WTC11 (cell line): Measurements from ENCODE around the gene MSX2. TPM values are rescaled to one million over a fixed set of nuclear protein-coding genes. Genes with fewer than 3 reads are reported as not detected.

Source experiments
- ATAC-seq: fragments of 200-7000 bp; cut with Tn5 transposase; 2 replicates; pipeline ENCODE4 v1.10.0; 2021; ENCODE audit warnings: mild to moderate bottlenecking, moderate library complexity
- CTCF ChIA-PET: fragments of 300-600 bp; sonication (Branson Sonifier 250); formaldehyde crosslinking; loops from one replicate; lab custom pipeline; 2021; ENCODE audit warnings: antibody characterized with exemption; lab: Charles Lee
- POLR2A ChIA-PET: fragments of 350-600 bp; sonication (Branson Sonifier 250); formaldehyde crosslinking; loops from one replicate; lab custom pipeline; 2021; ENCODE audit warnings: antibody characterized with exemption; lab: Charles Lee
- DNase-seq: peaks from one replicate; pipeline ENCODE4 v3.0.0; 2021; ENCODE audit warnings: low spot score
- H3K27ac Mint-ChIP-seq: 2 replicates; pipeline ENCODE4 v1.8.0; 2021; ENCODE audit warnings: mixed read lengths
- H3K27me3 Mint-ChIP-seq: 2 replicates; pipeline ENCODE4 v1.8.0; 2021; ENCODE audit warnings: low read depth, mild to moderate bottlenecking, moderate library complexity, mixed read lengths
- H3K36me3 Mint-ChIP-seq: 2 replicates; pipeline ENCODE4 v1.8.0; 2021; ENCODE audit warnings: mixed read lengths
- H3K4me1 Mint-ChIP-seq: 2 replicates; pipeline ENCODE4 v1.8.0; 2022; ENCODE audit warnings: mixed read lengths
- H3K4me3 Mint-ChIP-seq: 2 replicates; pipeline ENCODE4 v1.8.0; 2021; ENCODE audit warnings: mild to moderate bottlenecking, moderate library complexity, mixed read lengths
- H3K9me3 Mint-ChIP-seq: 2 replicates; pipeline ENCODE4 v1.8.0; 2021; ENCODE audit warnings: mixed read lengths
- AR ChIP-seq: fragments of 250-450 bp; sonication (Bioruptor Pico); IDR thresholded peaks from 2 replicates; pipeline ENCODE4 v1.9.0; 2021; ENCODE audit warnings: mild to moderate bottlenecking
- CREB1 ChIP-seq: sonication (generic); formaldehyde crosslinking; IDR thresholded peaks from 2 replicates; pipeline ENCODE4 v1.8.0; 2023; ENCODE audit warnings: mild to moderate bottlenecking, missing genetic modification reagents
- ESRRA ChIP-seq: sonication (generic); formaldehyde crosslinking; IDR thresholded peaks from 2 replicates; pipeline ENCODE4 v1.8.1; 2022; ENCODE audit warnings: mild to moderate bottlenecking, missing genetic modification reagents, borderline replicate concordance
- HMGA2 ChIP-seq: fragments of 250-450 bp; sonication (Bioruptor Pico); IDR thresholded peaks from 2 replicates; pipeline ENCODE4 v1.4.0; 2021; ENCODE audit warnings: mild to moderate bottlenecking, moderate library complexity
- KAT7 ChIP-seq: sonication (generic); formaldehyde crosslinking; IDR thresholded peaks from 2 replicates; pipeline ENCODE4 v1.8.1; 2023; ENCODE audit warnings: missing genetic modification reagents, mild to moderate bottlenecking, borderline replicate concordance
- MYBL2 ChIP-seq: sonication (generic); formaldehyde crosslinking; IDR thresholded peaks from 2 replicates; pipeline ENCODE4 v1.8.1; 2023; ENCODE audit warnings: mild to moderate bottlenecking, moderate library complexity, missing genetic modification reagents
- NFATC4 ChIP-seq: fragments of 250-450 bp; sonication (Bioruptor Pico); IDR thresholded peaks from 2 replicates; pipeline ENCODE4 v1.9.0; 2021; ENCODE audit warnings: mild to moderate bottlenecking
- NR1H2 ChIP-seq: sonication (generic); formaldehyde crosslinking; IDR thresholded peaks from 2 replicates; pipeline ENCODE4 v1.9.0; 2021; ENCODE audit warnings: mild to moderate bottlenecking, moderate library complexity, missing genetic modification reagents
- NR2C2 ChIP-seq: sonication (generic); formaldehyde crosslinking; IDR thresholded peaks from 2 replicates; pipeline ENCODE4 v1.8.0; 2022; ENCODE audit warnings: mild to moderate bottlenecking, missing genetic modification reagents
- SOX15 ChIP-seq: fragments of 250-450 bp; sonication (Bioruptor Pico); IDR thresholded peaks from 2 replicates; pipeline ENCODE4 v1.9.0; 2021; ENCODE audit warnings: mild to moderate bottlenecking
- STAT6 ChIP-seq: sonication (generic); formaldehyde crosslinking; conservative IDR thresholded peaks from 2 replicates; pipeline ENCODE4 v1.8.1; 2023; ENCODE audit warnings: mild to moderate bottlenecking, low read depth, missing genetic modification reagents, moderate library complexity
- TP53 ChIP-seq: sonication (generic); formaldehyde crosslinking; IDR thresholded peaks from 2 replicates; pipeline ENCODE4 v1.8.1; 2023; ENCODE audit warnings: mild to moderate bottlenecking, missing genetic modification reagents
- ZBTB21 ChIP-seq: sonication (generic); formaldehyde crosslinking; IDR thresholded peaks from 2 replicates; pipeline ENCODE4 v1.8.1; 2023; ENCODE audit warnings: mild to moderate bottlenecking, missing genetic modification reagents, borderline replicate concordance
- ZNF263 ChIP-seq: sonication (generic); formaldehyde crosslinking; IDR thresholded peaks from 2 replicates; pipeline ENCODE4 v1.8.1; 2022; ENCODE audit warnings: low read depth, mild to moderate bottlenecking, moderate library complexity, missing genetic modification reagents
- ZNF416 ChIP-seq: fragments of 250-450 bp; sonication (Bioruptor Pico); IDR thresholded peaks from 2 replicates; pipeline ENCODE4 v1.9.0; 2021; ENCODE audit warnings: mild to moderate bottlenecking, inconsistent platforms
- total RNA-seq: library from RNA; stranded (reverse); gene quantifications from 3 replicates; pipeline ENCODE4 v1.2.3, GENCODE V29; 2021
- TF ChIP-seq, protein P1 (sequence below): sonication (generic); formaldehyde crosslinking; IDR thresholded peaks from 2 replicates; pipeline ENCODE4 v1.8.0; 2023; ENCODE audit warnings: missing genetic modification reagents, mild to moderate bottlenecking, borderline replicate concordance
- TF ChIP-seq, protein P2 (sequence below): sonication (generic); formaldehyde crosslinking; IDR thresholded peaks from 2 replicates; pipeline ENCODE4 v1.8.1; 2023; ENCODE audit warnings: mild to moderate bottlenecking, missing genetic modification reagents
- TF ChIP-seq, protein P3 (sequence below): sonication (generic); formaldehyde crosslinking; IDR thresholded peaks from 2 replicates; pipeline ENCODE4 v1.8.0; 2022; ENCODE audit warnings: mild to moderate bottlenecking, missing genetic modification reagents

MSX2 gene
- total RNA-seq, 1 experiment from 2014 or later: 0.83 TPM

DNA sequence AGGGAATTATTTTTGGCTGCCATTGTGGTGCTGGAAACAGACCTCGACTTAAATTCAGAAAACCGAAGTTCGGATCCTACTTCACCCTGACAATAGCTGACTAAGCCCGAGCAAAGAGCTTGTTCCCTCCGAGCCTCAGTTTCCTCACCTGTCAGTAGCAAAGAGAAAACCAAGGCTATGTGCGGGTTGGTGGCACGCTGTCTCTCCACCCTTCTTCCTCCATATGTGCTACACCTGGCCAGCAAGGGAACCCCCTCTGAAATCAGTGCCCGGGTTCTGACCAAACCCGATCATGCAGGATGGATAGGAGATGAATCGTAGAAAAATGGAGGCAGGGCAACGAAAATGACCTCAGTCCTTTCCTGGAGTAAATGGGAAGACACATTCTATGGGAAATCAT, 16.7 kb upstream of the MSX2 start:
- no peaks in the 10 kb centered on the region for H3K9me3 Mint-ChIP-seq
- H3K4me3 Mint-ChIP-seq: no peak overlapping the region
- CTCF ChIA-PET: no interaction called here
- TF ChIP-seq CREB1 (no peak), KAT7 (CRISPR knock-in tag) (no peak), ZNF263 (CRISPR knock-in tag) (no peak), ESRRA (no peak), ZNF416 (CRISPR knock-in tag) (no peak), NR1H2 (CRISPR knock-in tag) (no peak), MYBL2 (CRISPR knock-in tag) (no peak), TP53 (no peak)
- peaks cover under 1% of the 10 kb centered on the region; the same call in 1 of the 2 replicates for H3K27me3 Mint-ChIP-seq
- no peaks in the 10 kb centered on the region for H3K36me3 Mint-ChIP-seq
- ATAC-seq (no peak), DNase-seq (no peak)
- H3K27ac Mint-ChIP-seq: no peak overlapping the region
- H3K4me1 Mint-ChIP-seq: no peaks in the 10 kb centered on the region
- POLR2A ChIA-PET: no interaction called here

GRCh38 chr5:174708476-174709207, 15.7 kb upstream of the MSX2 start:
- no peak overlapping the region for H3K27ac Mint-ChIP-seq
- DNase-seq (no peak), ATAC-seq (no peak)
- no peaks in the 10 kb centered on the region for H3K4me1 Mint-ChIP-seq
- H3K9me3 Mint-ChIP-seq: no peaks in the 10 kb centered on the region
- H3K36me3 Mint-ChIP-seq: no peaks in the 10 kb centered on the region
- peaks cover 3% of the 10 kb centered on the region; the same call in 1 of the 2 replicates for H3K27me3 Mint-ChIP-seq
- ChIA-PET CTCF (interaction anchor here (0.9 to 1.4 kb wide), 2 partner anchors 11 to 20 kb away, joined by 3 to 4 read pairs; no protein-coding TSS in a partner anchor), POLR2A (interaction anchor here (0.6 kb wide), 1 partner anchor 1650 kb away, joined by 3 read pairs; no protein-coding TSS in a partner anchor)
- TF ChIP-seq, protein P1, sequence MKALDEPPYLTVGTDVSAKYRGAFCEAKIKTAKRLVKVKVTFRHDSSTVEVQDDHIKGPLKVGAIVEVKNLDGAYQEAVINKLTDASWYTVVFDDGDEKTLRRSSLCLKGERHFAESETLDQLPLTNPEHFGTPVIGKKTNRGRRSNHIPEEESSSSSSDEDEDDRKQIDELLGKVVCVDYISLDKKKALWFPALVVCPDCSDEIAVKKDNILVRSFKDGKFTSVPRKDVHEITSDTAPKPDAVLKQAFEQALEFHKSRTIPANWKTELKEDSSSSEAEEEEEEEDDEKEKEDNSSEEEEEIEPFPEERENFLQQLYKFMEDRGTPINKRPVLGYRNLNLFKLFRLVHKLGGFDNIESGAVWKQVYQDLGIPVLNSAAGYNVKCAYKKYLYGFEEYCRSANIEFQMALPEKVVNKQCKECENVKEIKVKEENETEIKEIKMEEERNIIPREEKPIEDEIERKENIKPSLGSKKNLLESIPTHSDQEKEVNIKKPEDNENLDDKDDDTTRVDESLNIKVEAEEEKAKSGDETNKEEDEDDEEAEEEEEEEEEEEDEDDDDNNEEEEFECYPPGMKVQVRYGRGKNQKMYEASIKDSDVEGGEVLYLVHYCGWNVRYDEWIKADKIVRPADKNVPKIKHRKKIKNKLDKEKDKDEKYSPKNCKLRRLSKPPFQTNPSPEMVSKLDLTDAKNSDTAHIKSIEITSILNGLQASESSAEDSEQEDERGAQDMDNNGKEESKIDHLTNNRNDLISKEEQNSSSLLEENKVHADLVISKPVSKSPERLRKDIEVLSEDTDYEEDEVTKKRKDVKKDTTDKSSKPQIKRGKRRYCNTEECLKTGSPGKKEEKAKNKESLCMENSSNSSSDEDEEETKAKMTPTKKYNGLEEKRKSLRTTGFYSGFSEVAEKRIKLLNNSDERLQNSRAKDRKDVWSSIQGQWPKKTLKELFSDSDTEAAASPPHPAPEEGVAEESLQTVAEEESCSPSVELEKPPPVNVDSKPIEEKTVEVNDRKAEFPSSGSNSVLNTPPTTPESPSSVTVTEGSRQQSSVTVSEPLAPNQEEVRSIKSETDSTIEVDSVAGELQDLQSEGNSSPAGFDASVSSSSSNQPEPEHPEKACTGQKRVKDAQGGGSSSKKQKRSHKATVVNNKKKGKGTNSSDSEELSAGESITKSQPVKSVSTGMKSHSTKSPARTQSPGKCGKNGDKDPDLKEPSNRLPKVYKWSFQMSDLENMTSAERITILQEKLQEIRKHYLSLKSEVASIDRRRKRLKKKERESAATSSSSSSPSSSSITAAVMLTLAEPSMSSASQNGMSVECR (CRISPR knock-in tag): no peak
- TF ChIP-seq ZBTB21 (CRISPR knock-in tag) (no peak), STAT6 (CRISPR knock-in tag) (no peak), HMGA2 (CRISPR knock-in tag) (peak; percentile 18; the same call in 1 of the 2 replicates)
- no peak overlapping the region for H3K4me3 Mint-ChIP-seq

GRCh38 chr5:174714751-174715150, 9.6 kb upstream of the MSX2 start:
- no peak overlapping the region for H3K27ac Mint-ChIP-seq
- H3K4me1 Mint-ChIP-seq: peaks cover 13% of the 10 kb centered on the region
- DNase-seq: no peak
- peaks cover 46% of the 10 kb centered on the region for H3K27me3 Mint-ChIP-seq
- ChIA-PET POLR2A (no interaction called here), CTCF (no interaction called here)
- H3K9me3 Mint-ChIP-seq: no peaks in the 10 kb centered on the region
- no peak for ATAC-seq
- no peaks in the 10 kb centered on the region for H3K36me3 Mint-ChIP-seq
- H3K4me3 Mint-ChIP-seq: no peak overlapping the region
- TF ChIP-seq, protein P2, sequence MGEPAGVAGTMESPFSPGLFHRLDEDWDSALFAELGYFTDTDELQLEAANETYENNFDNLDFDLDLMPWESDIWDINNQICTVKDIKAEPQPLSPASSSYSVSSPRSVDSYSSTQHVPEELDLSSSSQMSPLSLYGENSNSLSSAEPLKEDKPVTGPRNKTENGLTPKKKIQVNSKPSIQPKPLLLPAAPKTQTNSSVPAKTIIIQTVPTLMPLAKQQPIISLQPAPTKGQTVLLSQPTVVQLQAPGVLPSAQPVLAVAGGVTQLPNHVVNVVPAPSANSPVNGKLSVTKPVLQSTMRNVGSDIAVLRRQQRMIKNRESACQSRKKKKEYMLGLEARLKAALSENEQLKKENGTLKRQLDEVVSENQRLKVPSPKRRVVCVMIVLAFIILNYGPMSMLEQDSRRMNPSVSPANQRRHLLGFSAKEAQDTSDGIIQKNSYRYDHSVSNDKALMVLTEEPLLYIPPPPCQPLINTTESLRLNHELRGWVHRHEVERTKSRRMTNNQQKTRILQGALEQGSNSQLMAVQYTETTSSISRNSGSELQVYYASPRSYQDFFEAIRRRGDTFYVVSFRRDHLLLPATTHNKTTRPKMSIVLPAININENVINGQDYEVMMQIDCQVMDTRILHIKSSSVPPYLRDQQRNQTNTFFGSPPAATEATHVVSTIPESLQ (CRISPR knock-in tag): no peak
- no peak for TF ChIP-seq NR2C2 (CRISPR knock-in tag)
- TF ChIP-seq AR (CRISPR knock-in tag): no peak
- TF ChIP-seq SOX15: no peak
- no peak for TF ChIP-seq NFATC4 (CRISPR knock-in tag)
- TF ChIP-seq, protein P3, sequence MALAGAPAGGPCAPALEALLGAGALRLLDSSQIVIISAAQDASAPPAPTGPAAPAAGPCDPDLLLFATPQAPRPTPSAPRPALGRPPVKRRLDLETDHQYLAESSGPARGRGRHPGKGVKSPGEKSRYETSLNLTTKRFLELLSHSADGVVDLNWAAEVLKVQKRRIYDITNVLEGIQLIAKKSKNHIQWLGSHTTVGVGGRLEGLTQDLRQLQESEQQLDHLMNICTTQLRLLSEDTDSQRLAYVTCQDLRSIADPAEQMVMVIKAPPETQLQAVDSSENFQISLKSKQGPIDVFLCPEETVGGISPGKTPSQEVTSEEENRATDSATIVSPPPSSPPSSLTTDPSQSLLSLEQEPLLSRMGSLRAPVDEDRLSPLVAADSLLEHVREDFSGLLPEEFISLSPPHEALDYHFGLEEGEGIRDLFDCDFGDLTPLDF (CRISPR knock-in tag): no peak
